MV-4-11 (cell line): Measurements from ENCODE around the gene CST6.

Experiments
- DNase-seq: peaks from one replicate; lab custom pipeline; 2025; lab: John Stamatoyannopoulos, UW

Gene CST6

GRCh38 chr11:66011785-66012303, at the start of gene CST6:
Gene CST6, plus strand, starts transcription at chr11:66012008. Its CDS starts 37 bp downstream, at chr11:66012045.
- DNase-seq = no peak

GRCh38 chr11:65962141-65962564, 49.7 kb upstream of the CST6 start:
- no peak for DNase-seq

- no peak for DNase-seq
Observed at GRCh38 chr11:65964906-65965305, 46.9 kb upstream of the CST6 start.

GRCh38 chr11:65965986-65966762, 45.6 kb upstream of the CST6 start:
- no peak for DNase-seq

- no peak for DNase-seq
Observed at GRCh38 chr11:65967329-65967934, 44.4 kb upstream of the CST6 start.

- peak; percentile 58 for DNase-seq
Observed at GRCh38 chr11:65968600-65969482, 43.0 kb upstream of the CST6 start.

- no peak for DNase-seq
Observed at GRCh38 chr11:65972116-65972515, 39.7 kb upstream of the CST6 start.

- no peak for DNase-seq
Observed at GRCh38 chr11:65973439-65974110, 38.2 kb upstream of the CST6 start.

GRCh38 chr11:65975771-65976170, 36.0 kb upstream of the CST6 start:
- no peak for DNase-seq

- DNase-seq = no peak
Observed at GRCh38 chr11:65976216-65977176, 35.3 kb upstream of the CST6 start.

GRCh38 chr11:65977621-65978390, 34.0 kb upstream of the CST6 start:
- no peak for DNase-seq

GRCh38 chr11:65978391-65979238, 33.2 kb upstream of the CST6 start:
- DNase-seq = no peak

- no peak for DNase-seq
Observed at GRCh38 chr11:65979261-65979759, 32.5 kb upstream of the CST6 start.

- no peak for DNase-seq
Observed at GRCh38 chr11:65981101-65981740, 30.6 kb upstream of the CST6 start.

- DNase-seq = no peak
Observed at GRCh38 chr11:65981972-65982823, 29.6 kb upstream of the CST6 start.

GRCh38 chr11:65982824-65983588, 28.8 kb upstream of the CST6 start:
- DNase-seq = no peak
